PFSK-1 (cell line): ENCODE data around the gene C12orf57.

Experiments used
- FOXP2 ChIP-seq: optimal IDR thresholded peaks from 2 replicates; pipeline ENCODE3; 2011; ENCODE audit warnings: borderline replicate concordance, control low read depth, inconsistent platforms; ENCODE audit not compliant: insufficient read depth; ENCODE audit errors: extremely low read length, extremely low read depth
- POLR2AphosphoS5 ChIP-seq: IDR thresholded peaks from 2 replicates; pipeline ENCODE4 v1.6.1; 2012; ENCODE audit warnings: low read depth, mild to moderate bottlenecking, control low read depth, low read length, moderate library complexity
- SIN3A ChIP-seq: IDR thresholded peaks from 2 replicates; pipeline ENCODE4 v1.6.1; 2012; ENCODE audit warnings: mild to moderate bottlenecking, low read length, moderate library complexity, borderline replicate concordance; ENCODE audit not compliant: insufficient read depth
- TAF1 ChIP-seq: IDR thresholded peaks from 2 replicates; pipeline ENCODE4 v1.6.1; 2012; ENCODE audit warnings: low read length, control low read depth, borderline replicate concordance; ENCODE audit not compliant: insufficient read depth
- TF ChIP-seq, protein P1 (sequence below), 2 experiments: IDR thresholded peaks; 2 replicates each; pipeline versions ENCODE4 v1.6.1 to v1.8.0; 2011 to 2012; ENCODE audit warnings: low read depth in 2 of 2, low read length in 2 of 2, control low read depth in 1 of 2, inconsistent platforms in 1 of 2, mild to moderate bottlenecking in 1 of 2, moderate library complexity in 1 of 2; ENCODE audit not compliant: insufficient read depth in 1 of 2

Gene C12orf57

DNA sequence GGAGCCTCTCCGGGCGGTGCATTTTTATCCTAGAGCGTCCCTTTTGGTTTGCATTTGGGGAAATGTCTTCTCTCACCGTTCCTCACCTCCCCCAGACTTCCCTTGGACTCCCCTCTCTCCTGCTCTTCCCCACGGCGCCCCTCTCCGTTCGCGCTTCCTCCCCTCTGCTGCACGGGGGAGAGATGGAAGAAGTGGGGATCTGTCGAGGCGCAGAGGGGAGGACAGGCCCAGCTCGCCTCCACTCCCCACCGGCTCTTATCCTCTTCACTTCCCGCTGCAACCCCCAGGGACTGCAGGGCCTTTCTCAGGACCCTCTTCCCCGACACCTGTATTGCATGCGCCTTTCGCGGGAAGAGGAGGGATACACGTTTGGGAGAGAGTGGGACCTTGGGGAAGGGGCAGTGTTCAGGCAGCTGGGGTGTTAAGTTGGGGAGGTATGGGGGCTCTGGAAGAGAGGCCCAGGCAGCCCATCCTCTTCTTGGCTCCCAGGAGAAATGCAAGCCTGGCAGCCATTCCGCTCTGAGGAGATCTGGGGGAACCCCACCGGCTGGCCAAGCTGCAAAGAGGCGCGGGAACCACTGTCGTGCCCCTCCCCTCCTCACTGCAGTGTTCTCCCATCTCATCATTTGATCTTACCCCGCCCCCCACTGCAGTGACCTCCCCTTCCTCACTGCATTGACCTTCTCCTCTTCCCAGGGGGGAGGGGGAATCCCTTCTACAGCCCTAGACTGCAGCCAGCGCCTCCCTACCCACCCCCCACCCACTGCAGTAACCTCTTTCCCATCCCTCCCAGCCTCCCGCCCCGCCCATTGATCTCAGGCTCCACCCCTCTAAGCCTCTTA, 28.7 kb upstream of the C12orf57 start:
- TF ChIP-seq, protein P1, sequence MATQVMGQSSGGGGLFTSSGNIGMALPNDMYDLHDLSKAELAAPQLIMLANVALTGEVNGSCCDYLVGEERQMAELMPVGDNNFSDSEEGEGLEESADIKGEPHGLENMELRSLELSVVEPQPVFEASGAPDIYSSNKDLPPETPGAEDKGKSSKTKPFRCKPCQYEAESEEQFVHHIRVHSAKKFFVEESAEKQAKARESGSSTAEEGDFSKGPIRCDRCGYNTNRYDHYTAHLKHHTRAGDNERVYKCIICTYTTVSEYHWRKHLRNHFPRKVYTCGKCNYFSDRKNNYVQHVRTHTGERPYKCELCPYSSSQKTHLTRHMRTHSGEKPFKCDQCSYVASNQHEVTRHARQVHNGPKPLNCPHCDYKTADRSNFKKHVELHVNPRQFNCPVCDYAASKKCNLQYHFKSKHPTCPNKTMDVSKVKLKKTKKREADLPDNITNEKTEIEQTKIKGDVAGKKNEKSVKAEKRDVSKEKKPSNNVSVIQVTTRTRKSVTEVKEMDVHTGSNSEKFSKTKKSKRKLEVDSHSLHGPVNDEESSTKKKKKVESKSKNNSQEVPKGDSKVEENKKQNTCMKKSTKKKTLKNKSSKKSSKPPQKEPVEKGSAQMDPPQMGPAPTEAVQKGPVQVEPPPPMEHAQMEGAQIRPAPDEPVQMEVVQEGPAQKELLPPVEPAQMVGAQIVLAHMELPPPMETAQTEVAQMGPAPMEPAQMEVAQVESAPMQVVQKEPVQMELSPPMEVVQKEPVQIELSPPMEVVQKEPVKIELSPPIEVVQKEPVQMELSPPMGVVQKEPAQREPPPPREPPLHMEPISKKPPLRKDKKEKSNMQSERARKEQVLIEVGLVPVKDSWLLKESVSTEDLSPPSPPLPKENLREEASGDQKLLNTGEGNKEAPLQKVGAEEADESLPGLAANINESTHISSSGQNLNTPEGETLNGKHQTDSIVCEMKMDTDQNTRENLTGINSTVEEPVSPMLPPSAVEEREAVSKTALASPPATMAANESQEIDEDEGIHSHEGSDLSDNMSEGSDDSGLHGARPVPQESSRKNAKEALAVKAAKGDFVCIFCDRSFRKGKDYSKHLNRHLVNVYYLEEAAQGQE (IDR thresholded peaks at IDR 0.05; ENCODE audit: insufficient read depth in 1 of 2, low read depth in 2 of 2, low read length in 2 of 2): no peak
- TF ChIP-seq SIN3A (no peak), POLR2AphosphoS5 (no peak), FOXP2 (no peak), TAF1 (no peak)

DNA sequence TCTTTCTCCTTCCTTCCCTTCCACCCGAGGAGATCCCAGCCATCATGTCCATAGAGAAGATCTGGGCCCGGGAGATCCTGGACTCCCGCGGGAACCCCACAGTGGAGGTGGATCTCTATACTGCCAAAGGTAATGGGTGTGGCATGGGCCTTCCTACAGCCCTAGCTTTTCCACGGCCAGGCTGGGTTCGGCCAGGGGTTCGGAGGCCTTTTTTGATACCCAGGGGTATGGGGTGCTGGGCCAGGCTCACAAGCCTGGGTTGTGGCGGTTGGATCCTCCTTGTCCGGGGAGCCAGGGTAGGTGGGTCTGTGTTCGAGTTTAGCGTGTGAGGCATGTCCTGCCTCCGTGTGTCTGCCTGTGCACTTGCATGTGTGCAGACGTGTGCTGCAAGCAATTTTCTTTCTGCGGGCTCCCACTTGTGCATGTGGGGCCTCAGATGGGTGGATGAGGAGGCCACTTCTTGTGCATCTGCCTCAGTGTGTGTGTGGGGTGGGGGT, 28.0 kb upstream of the C12orf57 start:
- TF ChIP-seq, protein P1 (IDR thresholded peaks at IDR 0.05; ENCODE audit: insufficient read depth in 1 of 2, low read depth in 2 of 2, low read length in 2 of 2): no peak
- TF ChIP-seq POLR2AphosphoS5 (no peak), SIN3A (no peak), FOXP2 (no peak), TAF1 (no peak)

DNA sequence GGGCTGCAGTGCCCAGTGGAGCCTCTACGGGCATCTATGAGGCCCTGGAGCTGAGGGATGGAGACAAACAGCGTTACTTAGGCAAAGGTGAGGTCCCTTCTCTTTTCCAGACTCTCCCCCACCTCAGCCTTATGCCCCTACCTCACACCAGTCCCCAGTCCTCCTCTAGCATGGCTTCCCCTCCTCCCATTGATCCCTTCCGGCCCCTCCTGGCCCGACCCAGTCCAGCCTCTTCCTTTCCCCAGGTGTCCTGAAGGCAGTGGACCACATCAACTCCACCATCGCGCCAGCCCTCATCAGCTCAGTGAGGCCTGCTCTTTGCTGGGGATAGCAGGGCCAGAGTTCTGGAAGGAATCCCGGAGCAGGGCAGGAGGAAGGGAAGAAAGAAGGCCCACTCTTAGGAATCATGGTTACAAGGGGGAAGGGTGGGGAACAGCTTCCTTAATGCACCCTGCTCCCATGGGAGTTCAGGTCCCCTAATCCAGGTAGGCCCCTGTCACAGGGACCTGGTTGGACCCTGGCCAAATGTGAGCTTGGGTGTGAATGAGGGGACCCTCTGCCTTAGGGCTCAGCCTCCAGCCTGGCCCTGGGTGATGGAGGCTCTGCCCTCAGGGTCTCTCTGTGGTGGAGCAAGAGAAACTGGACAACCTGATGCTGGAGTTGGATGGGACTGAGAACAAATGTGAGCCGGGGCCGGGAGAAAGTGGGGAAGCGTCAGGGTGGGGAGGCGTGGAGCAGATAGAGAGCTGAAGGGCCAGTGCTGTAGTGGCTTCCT, 27.2 kb upstream of the C12orf57 start:
- no peak for TF ChIP-seq POLR2AphosphoS5
- TF ChIP-seq FOXP2: no peak
- TF ChIP-seq, protein P1 (IDR thresholded peaks at IDR 0.05; ENCODE audit: insufficient read depth in 1 of 2, low read depth in 2 of 2, low read length in 2 of 2): no peak
- no peak for TF ChIP-seq SIN3A
- TF ChIP-seq TAF1: no peak

DNA sequence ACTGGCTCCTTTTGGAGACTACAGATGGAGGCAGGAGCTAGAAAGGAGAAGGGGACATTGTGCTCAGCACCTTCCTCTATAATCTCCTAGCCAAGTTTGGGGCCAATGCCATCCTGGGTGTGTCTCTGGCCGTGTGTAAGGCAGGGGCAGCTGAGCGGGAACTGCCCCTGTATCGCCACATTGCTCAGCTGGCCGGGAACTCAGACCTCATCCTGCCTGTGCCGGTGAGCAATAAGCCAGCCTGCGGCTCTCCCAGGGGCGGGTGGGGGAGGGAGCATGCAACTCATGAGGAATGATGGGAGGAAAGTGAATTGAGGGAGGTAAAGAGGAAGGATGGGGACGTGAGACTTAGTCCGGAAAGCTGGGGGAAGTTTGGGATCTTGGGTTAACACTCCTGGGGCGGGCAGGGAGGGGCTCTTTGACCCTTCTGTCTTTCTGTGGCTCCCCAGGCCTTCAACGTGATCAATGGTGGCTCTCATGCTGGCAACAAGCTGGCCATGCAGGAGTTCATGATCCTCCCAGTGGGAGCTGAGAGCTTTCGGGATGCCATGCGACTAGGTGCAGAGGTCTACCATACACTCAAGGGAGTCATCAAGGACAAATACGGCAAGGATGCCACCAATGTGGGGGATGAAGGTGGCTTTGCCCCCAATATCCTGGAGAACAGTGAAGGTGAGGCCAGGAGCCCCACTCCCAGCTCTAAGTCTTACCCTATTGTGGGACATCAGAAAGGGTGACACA, 26.2 kb upstream of the C12orf57 start:
- TF ChIP-seq, protein P1 (IDR thresholded peaks at IDR 0.05; ENCODE audit: insufficient read depth in 1 of 2, low read depth in 2 of 2, low read length in 2 of 2): no peak
- TF ChIP-seq TAF1 (no peak), SIN3A (no peak), FOXP2 (no peak), POLR2AphosphoS5 (no peak)
